Adrenal gland (tissue), 12 donors: Measurements from ENCODE around the gene ETFB. TPM values are rescaled to one million over a fixed set of nuclear protein-coding genes. Genes with fewer than 3 reads are reported as not detected.

Experiments used
- DNase-seq, 7 donors: peaks; one replicate each; pipeline ENCODE4 v3.0.0-alpha.2; 2019 to 2020
- H3K27ac ChIP-seq, 5 donors: fragments of 200-600 bp; sonication (generic) in 4 of 5; 1 replicate in 3 of 5; 2 replicates in 2 of 5; pipeline versions ENCODE4 v1.5.1 to v1.8.0; 2016 to 2020; ENCODE audit warnings: mild to moderate bottlenecking in 1 of 5
- H3K27me3 ChIP-seq: fragments of 200-600 bp; 2 replicates; pipeline ENCODE4 v1.8.0; 2021
- H3K36me3 ChIP-seq, 2 donors: fragments of 200-600 bp; replicated peaks in 1 of 2; 1 replicate in 1 of 2; 2 replicates in 1 of 2; pipeline versions ENCODE4 v1.5.1 to v1.8.0; 2018 to 2022
- H3K4me1 ChIP-seq, 2 donors: fragments of 200-600 bp; replicated peaks in 1 of 2; 1 replicate in 1 of 2; 2 replicates in 1 of 2; pipeline versions ENCODE4 v1.5.1 to v1.8.0; 2018 to 2021
- H3K4me3 ChIP-seq, 4 donors: fragments of 200-600 bp; sonication (generic) in 3 of 4; one replicate each; pipeline ENCODE4 v1.5.1; 2016 to 2018
- H3K9me3 ChIP-seq, 3 donors: fragments of 200-600 bp; sonication (generic) in 1 of 3; replicated peaks in 1 of 3; 1 replicate in 2 of 3; 2 replicates in 1 of 3; pipeline versions ENCODE4 v1.5.1 to v1.8.0; 2016 to 2021
- POLR2A ChIP-seq, 2 donors: fragments of 450-650 bp; IDR thresholded peaks; one replicate each; pipeline ENCODE4 v1.6.1; 2017; ENCODE audit warnings: antibody characterized with exemption in 2 of 2, mild to moderate bottlenecking in 2 of 2, moderate library complexity in 1 of 2
- WGBS, 4 donors: extraction: QIAGEN DNeasy Blood & Tissue Kit in 2 of 4; methylation state at CpG; one replicate each; pipeline versions ENCODE4 v1.1.5 to v1.1.7; 2013 to 2017; 5-methylcytosine and 5-hydroxymethylcytosine counted together
- intact Hi-C, 2 donors: fragments of 100-400 bp; cut with DNase I; formaldehyde crosslinking; loops; one replicate each; pipeline versions ENCODE4 v1.14.1 to v1.15.0; 2022 to 2023
- polyA plus RNA-seq, 3 donors: library from polyadenylated mRNA; stranded (reverse); fragments of 200-250 nt in 2 of 3; fragments of 350-450 nt in 1 of 3; fragmentation: Illumina TruSeq in 1 of 3; extraction: RNeasy Lipid Tissue Mini Kit (QIAGEN cat#74804) in 1 of 3; gene quantifications; one replicate each; pipeline ENCODE4 v1.2.3, GENCODE V29; 2013 to 2014
- total RNA-seq, 9 donors: library from RNA; depleted of rRNA in 4 of 9; stranded (reverse); fragments of >200 nt in 4 of 9; fragments of 120-200 nt in 1 of 9; fragmentation: NEBNext Ultra II Directional in 1 of 9; extraction: Animal tissue kit (Norgen Biotek cat#: 25700) in 1 of 9; gene quantifications; one replicate each; pipeline versions ENCODE4 v1.1.0 to v1.2.4, GENCODE V29; 2013 to 2023
- TF ChIP-seq, protein P1 (sequence below), 6 experiments: fragments of 450-650 bp in 4 of 6; fragments of 200-600 bp in 2 of 6; sonication (generic) in 1 of 6; IDR thresholded peaks; 1 replicate in 5 of 6; 2 replicates in 1 of 6; pipeline versions ENCODE4 v1.5.1 to v1.8.0; 2016 to 2021; ENCODE audit warnings: antibody characterized with exemption in 6 of 6, mild to moderate bottlenecking in 2 of 6, moderate library complexity in 1 of 6
- donor health status: healthy with polysubstance abuse.
- donor health status: Bipolar disorder and iron deficiency.
- donor health status: DM: yes; HTN: yes; CAD: no.
- donor health status: DM: no; HTN: no; CAD: no.
- donor health status: DM: no; HTN: no; CAD: no.
- donor health status: DM: yes; HTN: yes; CAD: no.

The ETFB gene
- total and polyA plus RNA-seq, 12 donors = 110 to 470 (median 240) TPM

DNA sequence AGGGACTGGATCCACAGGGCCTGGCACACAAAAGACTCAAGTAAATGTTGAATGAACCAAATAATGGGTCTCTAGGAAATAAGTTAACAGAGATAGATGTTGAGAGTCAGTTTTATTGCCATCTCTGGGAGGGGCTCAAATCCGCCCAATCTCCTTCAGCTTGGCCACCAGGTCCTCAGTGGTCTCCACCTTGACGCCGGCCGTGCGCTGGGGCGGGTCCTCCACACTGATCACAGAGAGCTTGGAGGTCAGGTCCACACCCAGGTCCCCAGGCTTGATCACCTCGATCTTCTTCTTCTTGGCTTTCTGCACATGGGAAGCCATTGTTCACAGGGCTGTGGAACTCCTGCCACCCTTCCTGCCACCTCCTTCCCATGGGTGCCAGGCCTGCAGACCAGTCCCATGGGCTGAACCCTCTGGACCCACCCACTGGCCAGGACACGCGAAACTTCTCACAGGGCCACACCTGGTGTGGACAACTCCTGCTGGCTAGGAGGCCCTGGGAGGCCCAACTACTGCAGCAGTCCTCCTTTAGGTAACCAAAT lies 21.0 kb downstream of the ETFB start:
- no peak for DNase-seq
- WGBS, 4 donors = 96 to 99% (median 97%) methylated on average over 9 of the region's 9 CpGs
- peaks cover 0 to 32% of the 10 kb centered on the region in 2 donors for H3K36me3 ChIP-seq
- no peaks in the 10 kb centered on the region for H3K9me3 ChIP-seq
- H3K4me1 ChIP-seq = peaks cover 3 to 4% of the 10 kb centered on the region in 2 donors
- H3K4me3 ChIP-seq = no peak overlapping the region
- intact Hi-C loops = no loop called here
- no peaks in the 10 kb centered on the region for H3K27me3 ChIP-seq
- no peak overlapping the region for H3K27ac ChIP-seq
- TF ChIP-seq, protein P1, sequence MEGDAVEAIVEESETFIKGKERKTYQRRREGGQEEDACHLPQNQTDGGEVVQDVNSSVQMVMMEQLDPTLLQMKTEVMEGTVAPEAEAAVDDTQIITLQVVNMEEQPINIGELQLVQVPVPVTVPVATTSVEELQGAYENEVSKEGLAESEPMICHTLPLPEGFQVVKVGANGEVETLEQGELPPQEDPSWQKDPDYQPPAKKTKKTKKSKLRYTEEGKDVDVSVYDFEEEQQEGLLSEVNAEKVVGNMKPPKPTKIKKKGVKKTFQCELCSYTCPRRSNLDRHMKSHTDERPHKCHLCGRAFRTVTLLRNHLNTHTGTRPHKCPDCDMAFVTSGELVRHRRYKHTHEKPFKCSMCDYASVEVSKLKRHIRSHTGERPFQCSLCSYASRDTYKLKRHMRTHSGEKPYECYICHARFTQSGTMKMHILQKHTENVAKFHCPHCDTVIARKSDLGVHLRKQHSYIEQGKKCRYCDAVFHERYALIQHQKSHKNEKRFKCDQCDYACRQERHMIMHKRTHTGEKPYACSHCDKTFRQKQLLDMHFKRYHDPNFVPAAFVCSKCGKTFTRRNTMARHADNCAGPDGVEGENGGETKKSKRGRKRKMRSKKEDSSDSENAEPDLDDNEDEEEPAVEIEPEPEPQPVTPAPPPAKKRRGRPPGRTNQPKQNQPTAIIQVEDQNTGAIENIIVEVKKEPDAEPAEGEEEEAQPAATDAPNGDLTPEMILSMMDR (IDR thresholded peaks at IDR 0.05) = no peak
- no peak for TF ChIP-seq POLR2A (IDR thresholded peaks at IDR 0.05)

DNA sequence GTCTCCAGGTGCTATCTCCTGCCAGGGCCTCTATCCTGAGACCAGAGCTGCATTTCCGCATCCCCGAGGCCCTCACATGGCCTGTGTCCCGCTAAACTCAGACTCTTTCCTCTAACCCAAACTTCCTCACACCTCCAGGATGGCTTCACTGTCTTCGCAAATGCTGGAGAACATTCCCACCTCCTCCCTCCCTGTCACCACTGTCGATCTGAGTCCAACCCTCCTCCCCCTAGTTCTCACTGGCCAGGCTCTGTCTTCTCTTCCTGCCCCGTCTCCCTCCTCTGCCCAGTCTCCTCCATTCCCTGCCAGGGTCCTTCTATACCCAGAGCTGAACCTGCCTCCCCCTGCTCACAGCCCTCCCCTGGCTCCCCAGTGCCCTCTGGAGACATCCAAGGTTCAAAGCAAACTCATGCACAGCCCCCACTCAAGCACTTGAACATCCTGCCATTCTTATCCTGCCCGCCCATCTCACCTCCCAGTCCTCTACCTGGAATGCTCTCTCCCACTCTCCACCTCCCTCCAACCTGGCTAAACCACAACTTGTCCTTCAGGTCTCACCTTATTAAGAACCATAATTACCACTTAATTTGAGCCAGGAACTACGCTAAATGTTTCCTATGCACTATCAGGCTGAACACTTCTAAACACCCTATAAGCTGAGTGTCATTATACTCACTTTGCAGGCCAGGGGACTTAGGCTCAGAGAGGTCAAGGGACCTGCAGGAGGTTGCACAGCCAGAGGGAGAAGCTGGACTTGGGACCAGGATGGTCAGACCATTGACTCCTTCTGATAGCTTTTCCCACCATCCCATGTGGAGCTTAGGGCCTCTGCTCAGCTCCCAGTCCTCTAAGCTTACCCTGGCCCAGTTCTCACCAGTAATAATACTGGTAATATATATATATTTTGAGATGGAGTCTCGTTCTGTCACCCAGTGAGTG lies 23.3 kb downstream of the ETFB start:
- TF ChIP-seq POLR2A (IDR thresholded peaks at IDR 0.05) = no peak
- TF ChIP-seq, protein P1 (IDR thresholded peaks at IDR 0.05) = no peak
- H3K36me3 ChIP-seq = peaks cover 0 to 27% of the 10 kb centered on the region in 2 donors
- 49 to 57% (median 55%) methylated on average over 9 of the region's 9 CpGs for WGBS, 4 donors
- H3K27me3 ChIP-seq = no peaks in the 10 kb centered on the region
- H3K4me3 ChIP-seq = no peak overlapping the region
- no peaks in the 10 kb centered on the region for H3K9me3 ChIP-seq
- intact Hi-C loops = no loop called here
- no peak for DNase-seq
- H3K4me1 ChIP-seq = peaks cover 7 to 14% of the 10 kb centered on the region in 2 donors
- no peak overlapping the region for H3K27ac ChIP-seq

DNA sequence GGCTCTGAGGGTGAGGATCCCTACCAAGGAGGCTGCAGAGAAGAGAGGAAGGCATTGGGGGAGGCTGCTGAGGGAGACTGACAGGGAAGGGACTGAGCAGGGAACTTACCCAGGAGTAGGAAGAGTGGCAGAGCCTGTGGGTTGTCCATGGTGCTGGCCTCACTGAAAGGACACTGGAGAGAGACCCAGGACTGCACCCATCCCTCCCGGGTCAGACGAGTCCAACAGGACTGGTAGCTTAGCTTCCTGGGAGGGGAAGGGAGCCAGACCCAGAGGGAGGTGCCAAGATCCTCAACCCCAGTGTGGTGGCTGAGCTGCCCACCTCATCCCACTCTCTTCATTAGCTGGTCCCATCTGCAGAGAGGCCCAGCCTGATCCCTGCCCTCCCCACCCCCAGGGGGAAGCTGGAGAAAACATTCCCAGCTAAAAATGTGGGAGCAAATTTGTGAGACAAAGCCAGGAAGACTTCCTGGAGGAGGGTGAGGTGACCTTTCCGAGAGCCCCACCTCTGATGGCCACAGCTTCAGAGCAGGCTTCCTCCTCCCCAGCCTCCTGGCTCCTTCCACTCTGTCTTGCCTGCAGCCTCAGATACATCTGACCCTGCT lies 24.1 kb downstream of the ETFB start, which contains the start of gene VSIG10L:
Gene VSIG10L, minus strand, starts transcription at position 164 of the 605 bp plus-strand sequence. Its CDS starts 15 bp downstream, at position 149.
- TF ChIP-seq, protein P1 (IDR thresholded peaks at IDR 0.05) = no peak
- no peak for TF ChIP-seq POLR2A (IDR thresholded peaks at IDR 0.05)
- no peak for DNase-seq
- intact Hi-C loops = no loop called here
- peaks cover 0 to 20% of the 10 kb centered on the region in 2 donors for H3K36me3 ChIP-seq
- H3K4me1 ChIP-seq = peaks cover 7 to 14% of the 10 kb centered on the region in 2 donors
- H3K27me3 ChIP-seq = no peaks in the 10 kb centered on the region
- no peak within 1 kb of the TSS for H3K4me3 ChIP-seq
- H3K9me3 ChIP-seq = no peaks in the 10 kb centered on the region
- WGBS, 4 donors = 44 to 78% (median 63%) methylated on average over 1 to 3 of the region's 3 CpGs
- H3K27ac ChIP-seq = no peak within 1 kb of the TSS

DNA sequence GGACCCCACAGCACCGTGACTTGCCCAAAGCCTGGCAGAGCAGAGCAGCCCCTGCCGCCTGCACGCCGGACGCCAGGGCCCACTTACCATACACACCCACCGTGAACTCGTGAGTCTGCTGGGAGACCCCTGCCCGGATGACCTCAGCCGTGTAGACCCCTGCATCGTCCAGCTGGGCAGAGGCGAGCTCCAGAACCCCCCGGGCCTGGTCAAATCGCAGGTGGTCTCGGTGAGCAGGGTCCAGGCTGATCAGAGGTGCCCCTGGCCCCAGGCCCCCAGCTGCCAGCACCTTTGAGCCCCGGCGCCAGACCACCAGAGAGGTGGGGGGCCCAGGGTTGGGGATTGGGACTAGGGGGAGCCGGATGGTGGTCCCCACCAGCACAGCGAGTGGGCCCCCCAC lies 25.1 kb downstream of the ETFB start:
- peaks cover 0 to 10% of the 10 kb centered on the region in 2 donors for H3K36me3 ChIP-seq
- DNase-seq = peak in 1 of 7 donors; percentile 40
- peaks cover 7 to 14% of the 10 kb centered on the region in 2 donors for H3K4me1 ChIP-seq
- H3K27me3 ChIP-seq = no peaks in the 10 kb centered on the region
- WGBS, 4 donors = 92 to 94% (median 93%) methylated on average over 7 to 18 of the region's 18 CpGs
- intact Hi-C loops = no loop called here
- H3K27ac ChIP-seq = no peak overlapping the region
- H3K9me3 ChIP-seq = no peaks in the 10 kb centered on the region
- no peak for TF ChIP-seq POLR2A (IDR thresholded peaks at IDR 0.05)
- TF ChIP-seq, protein P1 (IDR thresholded peaks at IDR 0.05) = no peak
- H3K4me3 ChIP-seq = no peak overlapping the region
